ENCODE data around the gene PIERCE2.
"Not testable (repeated sequence)": the region's sequence is repeated elsewhere in the genome, so short reads cannot be mapped to it uniquely, and the experiment has no call there.

PIERCE2 gene

GRCh38 chr15:55434989-55435825 is 26.9 kb downstream of the PIERCE2 start:
- DNase-seq = no peak

- not testable (repeated sequence) for DNase-seq
These were observed 34.8 kb downstream of the PIERCE2 start for GRCh38 chr15:55443141-55443540.

DNA sequence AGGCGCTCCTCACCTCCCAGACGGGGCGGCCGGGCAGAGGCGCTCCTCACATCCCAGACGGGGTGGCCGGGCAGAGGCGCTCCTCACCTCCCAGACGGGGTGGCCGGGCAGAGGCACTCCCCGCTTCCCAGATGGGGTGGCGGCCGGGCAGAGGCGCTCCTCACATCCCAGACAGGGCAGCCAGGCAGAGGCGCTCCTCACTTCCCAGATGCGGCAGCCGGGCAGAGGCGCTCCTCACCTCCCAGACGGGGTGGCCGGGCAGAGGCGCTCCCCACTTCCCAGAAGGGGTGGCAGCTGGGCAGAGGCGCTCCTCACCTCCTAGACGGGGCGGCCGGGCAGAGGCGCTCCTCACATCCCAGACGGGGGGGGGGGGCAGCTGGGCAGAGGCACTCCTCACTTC is 37.6 kb downstream of the PIERCE2 start:
- not testable (repeated sequence) for DNase-seq

- DNase-seq = not testable (repeated sequence)
These were observed 38.2 kb downstream of the PIERCE2 start for GRCh38 chr15:55446379-55447029.

GRCh38 chr15:55447030-55447394 is 38.7 kb downstream of the PIERCE2 start:
- DNase-seq = not testable (repeated sequence)

DNA sequence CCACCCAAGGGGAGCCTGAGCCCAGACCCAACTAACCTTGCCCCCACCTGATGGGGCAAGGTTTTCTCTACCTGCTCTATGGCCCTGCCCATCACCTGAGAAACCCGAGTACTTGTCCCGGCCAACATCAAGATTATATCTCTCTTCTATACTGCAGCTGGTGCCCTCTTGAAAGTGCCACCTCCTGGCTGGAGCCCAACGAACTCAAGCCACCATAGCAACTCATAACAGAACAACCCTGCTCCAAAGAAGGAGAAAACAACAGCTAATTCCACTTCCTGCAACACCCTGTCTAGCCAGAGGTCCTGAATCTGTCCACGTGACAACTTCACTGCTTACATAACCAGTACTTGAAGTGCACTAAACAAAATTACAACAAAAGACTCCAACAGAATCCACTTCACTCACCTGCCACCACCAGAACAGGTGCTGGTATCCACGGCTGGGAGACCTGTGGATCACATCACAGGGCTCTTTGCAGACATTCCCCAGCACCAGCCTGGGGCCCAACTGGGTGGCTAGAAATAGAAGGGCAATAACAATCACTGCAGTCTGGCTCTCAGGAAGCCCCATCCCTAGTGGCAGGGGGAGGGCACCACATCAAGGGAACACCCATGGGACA is 49.2 kb downstream of the PIERCE2 start:
- DNase-seq = no peak

DNA sequence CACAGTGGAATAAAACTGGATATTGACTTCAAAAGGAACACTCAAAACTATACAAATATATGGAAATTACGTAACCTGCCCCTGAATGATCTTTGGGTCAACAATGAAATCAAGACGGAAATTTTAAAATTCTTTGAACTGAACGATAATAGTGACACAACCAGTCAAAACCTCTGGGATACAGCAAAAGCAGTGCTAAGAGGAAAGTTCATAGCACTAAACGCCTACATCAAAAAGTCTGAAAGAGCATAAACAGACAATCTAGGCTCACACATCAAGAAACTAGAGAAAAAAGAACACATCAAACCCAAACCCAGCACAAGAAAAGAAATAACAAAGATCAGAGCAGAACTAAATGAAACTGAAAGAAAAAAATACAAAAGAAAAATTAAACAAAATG is 53.2 kb downstream of the PIERCE2 start:
- DNase-seq = no peak

GRCh38 chr15:55468321-55468720 is 60.0 kb downstream of the PIERCE2 start:
- DNase-seq = no peak
